NCI-H1436 (cell line): Measurements from ENCODE around the gene SLAIN1.
"Not testable (repeated sequence)": the region's sequence is repeated elsewhere in the genome, so short reads cannot be mapped to it uniquely, and the experiment has no call there.

Source experiments
- DNase-seq: peaks from one replicate; lab custom pipeline; 2025; lab: John Stamatoyannopoulos, UW

Gene SLAIN1

GRCh38 chr13:77697217-77698103, at the start of gene SLAIN1:
SLAIN1 (plus strand) TSS chr13:77697687; CDS start chr13:77697914, 227 bp downstream.
- peak; percentile 87 for DNase-seq

GRCh38 chr13:77650409-77650808, 47.1 kb upstream of the SLAIN1 start:
- DNase-seq: no peak

- no peak for DNase-seq
Observed at GRCh38 chr13:77653301-77653700, 44.2 kb upstream of the SLAIN1 start.

GRCh38 chr13:77660016-77660415, 37.5 kb upstream of the SLAIN1 start:
- DNase-seq: not testable (repeated sequence)

GRCh38 chr13:77660841-77661250, 36.6 kb upstream of the SLAIN1 start:
- DNase-seq: no peak

GRCh38 chr13:77662301-77662700, 35.2 kb upstream of the SLAIN1 start:
- not testable (repeated sequence) for DNase-seq

GRCh38 chr13:77662831-77663230, 34.7 kb upstream of the SLAIN1 start:
- DNase-seq: not testable (repeated sequence)

GRCh38 chr13:77674852-77675251, 22.6 kb upstream of the SLAIN1 start:
- DNase-seq: no peak

GRCh38 chr13:77678691-77679235, 18.7 kb upstream of the SLAIN1 start:
- no peak for DNase-seq

GRCh38 chr13:77687799-77688198, 9.7 kb upstream of the SLAIN1 start:
- DNase-seq: no peak

GRCh38 chr13:77691871-77692270, 5.6 kb upstream of the SLAIN1 start:
- DNase-seq: no peak

- DNase-seq: no peak
Observed at GRCh38 chr13:77692746-77693448, 4.6 kb upstream of the SLAIN1 start.

- DNase-seq: no peak
Observed at GRCh38 chr13:77693449-77693940, 4.0 kb upstream of the SLAIN1 start.

GRCh38 chr13:77696006-77696878, 1.2 kb upstream of the SLAIN1 start:
- no peak for DNase-seq

GRCh38 chr13:77696879-77697216, 639 bp upstream of the SLAIN1 start:
- no peak for DNase-seq

GRCh38 chr13:77698201-77699058, 943 bp downstream of the SLAIN1 start:
- no peak for DNase-seq

GRCh38 chr13:77699059-77699680, 1.7 kb downstream of the SLAIN1 start:
- DNase-seq: no peak

GRCh38 chr13:77701305-77701704, 3.8 kb downstream of the SLAIN1 start:
- no peak for DNase-seq

GRCh38 chr13:77702366-77702765, 4.9 kb downstream of the SLAIN1 start:
- no peak for DNase-seq

GRCh38 chr13:77703408-77703807, 5.9 kb downstream of the SLAIN1 start:
- no peak for DNase-seq
